Mucosa of rectum (tissue), 2 donors: ENCODE data around the gene ALKBH4.
"Not testable (repeated sequence)": the region's sequence is repeated elsewhere in the genome, so short reads cannot be mapped to it uniquely, and the experiment has no call there.

Experiments used
- H3K27ac ChIP-seq, 2 donors: one replicate each; pipeline ENCODE4 v1.7.0; 2013; ENCODE audit warnings: inconsistent platforms in 2 of 2, low read depth in 2 of 2, low read length in 2 of 2
- H3K27me3 ChIP-seq, 2 donors: one replicate each; pipeline ENCODE4 v1.7.0; 2013; ENCODE audit warnings: low read length in 2 of 2; ENCODE audit not compliant: control insufficient read depth in 2 of 2, insufficient read depth in 2 of 2
- H3K36me3 ChIP-seq, 2 donors: one replicate each; pipeline ENCODE4 v1.7.0; 2013; ENCODE audit warnings: low read length in 2 of 2; ENCODE audit not compliant: control insufficient read depth in 2 of 2, insufficient read depth in 2 of 2
- H3K4me1 ChIP-seq, 2 donors: one replicate each; pipeline ENCODE4 v1.7.0; 2013; ENCODE audit warnings: low read length in 2 of 2, mild to moderate bottlenecking in 1 of 2; ENCODE audit not compliant: control insufficient read depth in 2 of 2, insufficient read depth in 2 of 2
- H3K4me3 ChIP-seq, 2 donors: one replicate each; pipeline ENCODE4 v1.7.0; 2013; ENCODE audit warnings: low read length in 2 of 2
- H3K9ac ChIP-seq, 2 donors: one replicate each; pipeline ENCODE4 v1.7.0; 2013; ENCODE audit warnings: low read length in 2 of 2, low read depth in 1 of 2, mild to moderate bottlenecking in 1 of 2
- H3K9me3 ChIP-seq, 2 donors: one replicate each; pipeline ENCODE4 v1.7.0; 2013; ENCODE audit warnings: low read length in 2 of 2; ENCODE audit not compliant: control insufficient read depth in 2 of 2
- donor health status: healthy.
- donor health status: Normal muscosa, but diverticular disease.

ALKBH4 gene

GRCh38 chr7:102413611-102414010, 51.1 kb downstream of the ALKBH4 start:
- Histone ChIP-seq H3K9me3 (no peaks in the 10 kb centered on the region), H3K27me3 (no peaks in the 10 kb centered on the region), H3K4me1 (peaks cover 0 to 3% of the 10 kb centered on the region in 2 donors), H3K4me3 (no peak overlapping the region), H3K27ac (no peak overlapping the region), H3K36me3 (peaks cover 24 to 55% of the 10 kb centered on the region in 2 donors), H3K9ac (no peak overlapping the region)

DNA sequence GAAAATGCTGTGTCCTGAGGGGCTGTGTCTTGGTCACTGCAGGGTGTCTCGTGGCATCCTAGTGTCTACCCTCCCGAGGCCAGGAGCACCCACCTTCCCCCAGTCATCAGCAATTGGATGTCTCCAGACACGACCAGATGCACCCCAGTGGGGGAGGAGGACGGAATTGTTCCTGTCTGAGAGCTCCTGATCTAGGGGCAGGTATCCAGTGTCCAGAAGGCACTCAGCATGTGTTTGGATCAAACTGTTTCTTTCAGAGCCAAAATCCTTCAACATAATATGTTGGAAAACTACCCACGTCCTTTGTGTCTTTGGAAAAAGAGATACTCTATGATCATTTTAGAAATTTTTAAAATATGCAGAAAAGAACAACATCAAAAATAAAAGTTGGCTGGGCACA, 51.6 kb downstream of the ALKBH4 start:
- no peak overlapping the region for H3K27ac ChIP-seq
- H3K4me3 ChIP-seq: no peak overlapping the region
- peaks cover 29 to 57% of the 10 kb centered on the region in 2 donors for H3K36me3 ChIP-seq
- H3K9me3 ChIP-seq: no peaks in the 10 kb centered on the region
- no peaks in the 10 kb centered on the region for H3K27me3 ChIP-seq
- H3K4me1 ChIP-seq: peaks cover 0 to 3% of the 10 kb centered on the region in 2 donors
- H3K9ac ChIP-seq: no peak overlapping the region

- no peak overlapping the region for H3K9ac ChIP-seq
- H3K27me3 ChIP-seq: no peaks in the 10 kb centered on the region
- peaks cover 34 to 62% of the 10 kb centered on the region in 2 donors for H3K36me3 ChIP-seq
- H3K4me1 ChIP-seq: peaks cover 0 to 3% of the 10 kb centered on the region in 2 donors
- no peak overlapping the region for H3K4me3 ChIP-seq
- H3K27ac ChIP-seq: no peak overlapping the region
- no peaks in the 10 kb centered on the region for H3K9me3 ChIP-seq
Measured at GRCh38 chr7:102412548-102412947, 52.1 kb downstream of the ALKBH4 start.

DNA sequence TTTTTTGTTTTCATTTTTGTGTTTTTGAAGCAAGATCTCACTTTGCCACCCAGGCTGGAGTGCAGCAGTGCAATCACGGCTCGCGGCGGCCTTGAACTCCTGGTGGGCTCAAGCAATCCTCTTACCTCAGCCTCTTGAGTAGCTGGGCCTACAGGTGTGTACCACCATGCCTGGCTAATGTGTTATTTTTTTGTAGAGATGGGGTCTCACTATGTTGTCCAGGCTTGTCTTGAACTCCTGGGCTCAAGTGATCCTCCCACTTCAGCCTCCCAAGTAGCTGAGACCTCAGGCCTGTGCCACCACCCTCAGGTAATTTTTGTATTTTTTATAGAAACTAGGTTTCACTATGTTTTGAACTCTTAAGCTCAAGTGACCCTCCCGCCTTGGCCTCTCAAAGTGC, 53.7 kb downstream of the ALKBH4 start:
- Histone ChIP-seq H3K9me3 (no peaks in the 10 kb centered on the region), H3K4me1 (peaks cover 0 to 3% of the 10 kb centered on the region in 2 donors), H3K27ac (no peak overlapping the region), H3K36me3 (peaks cover 39 to 66% of the 10 kb centered on the region in 2 donors), H3K27me3 (no peaks in the 10 kb centered on the region), H3K4me3 (no peak overlapping the region), H3K9ac (no peak overlapping the region)

- peaks cover 0 to 3% of the 10 kb centered on the region in 2 donors for H3K4me1 ChIP-seq
- no peak overlapping the region for H3K4me3 ChIP-seq
- H3K27ac ChIP-seq: no peak overlapping the region
- H3K9me3 ChIP-seq: no peaks in the 10 kb centered on the region
- no peaks in the 10 kb centered on the region for H3K27me3 ChIP-seq
- H3K36me3 ChIP-seq: peaks cover 36 to 68% of the 10 kb centered on the region in 2 donors
- no peak overlapping the region for H3K9ac ChIP-seq
Measured at GRCh38 chr7:102410123-102410522, 54.5 kb downstream of the ALKBH4 start.

DNA sequence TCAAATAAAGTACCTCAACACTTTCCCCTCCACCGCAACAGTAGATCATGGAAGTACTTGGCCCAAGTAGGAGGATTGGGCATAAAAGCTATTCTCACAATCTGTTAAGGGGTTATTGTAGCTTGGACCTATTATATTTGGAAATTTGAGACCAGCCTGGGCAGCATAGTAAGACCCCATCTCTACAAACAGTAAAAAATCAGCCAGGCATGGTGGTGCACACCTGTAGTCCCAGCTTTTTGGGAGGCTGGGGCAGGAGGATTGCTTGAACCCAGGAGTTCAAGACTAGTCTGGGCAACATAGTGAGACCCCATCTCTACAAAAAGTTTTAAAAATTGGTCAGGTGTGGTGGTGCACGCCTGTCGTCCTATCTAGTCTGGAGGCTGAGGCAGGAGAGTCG, 55.3 kb downstream of the ALKBH4 start:
- Histone ChIP-seq H3K27me3 (no peaks in the 10 kb centered on the region), H3K9ac (no peak overlapping the region), H3K27ac (no peak overlapping the region), H3K4me1 (peaks cover 0 to 3% of the 10 kb centered on the region in 2 donors), H3K36me3 (peaks cover 36 to 66% of the 10 kb centered on the region in 2 donors), H3K4me3 (no peak overlapping the region), H3K9me3 (no peaks in the 10 kb centered on the region)

DNA sequence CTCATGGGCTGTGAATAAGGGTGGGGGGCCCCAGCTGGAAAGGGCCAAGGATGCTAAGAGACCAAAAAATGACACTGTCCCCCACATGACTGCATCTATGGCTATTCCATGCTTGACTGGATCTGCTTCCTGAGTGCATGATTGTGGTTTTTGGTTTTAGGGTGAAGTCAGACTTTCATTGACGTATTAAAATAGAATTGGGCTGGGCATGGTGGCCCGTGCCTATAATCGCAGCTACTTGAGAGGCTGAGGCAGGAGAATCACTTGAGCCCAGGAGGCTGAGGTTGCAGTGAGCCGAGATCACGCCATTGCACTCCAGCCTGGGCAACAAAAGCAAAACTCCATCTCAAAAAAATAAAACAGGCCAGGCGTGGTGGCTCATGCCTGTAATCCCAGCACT, 56.1 kb downstream of the ALKBH4 start:
- not testable (repeated sequence) for H3K27ac ChIP-seq, H3K4me1 ChIP-seq, H3K9me3 ChIP-seq, H3K9ac ChIP-seq, H3K4me3 ChIP-seq, H3K27me3 ChIP-seq
- H3K36me3 ChIP-seq: peaks cover 39 to 68% of the 10 kb centered on the region in 2 donors

DNA sequence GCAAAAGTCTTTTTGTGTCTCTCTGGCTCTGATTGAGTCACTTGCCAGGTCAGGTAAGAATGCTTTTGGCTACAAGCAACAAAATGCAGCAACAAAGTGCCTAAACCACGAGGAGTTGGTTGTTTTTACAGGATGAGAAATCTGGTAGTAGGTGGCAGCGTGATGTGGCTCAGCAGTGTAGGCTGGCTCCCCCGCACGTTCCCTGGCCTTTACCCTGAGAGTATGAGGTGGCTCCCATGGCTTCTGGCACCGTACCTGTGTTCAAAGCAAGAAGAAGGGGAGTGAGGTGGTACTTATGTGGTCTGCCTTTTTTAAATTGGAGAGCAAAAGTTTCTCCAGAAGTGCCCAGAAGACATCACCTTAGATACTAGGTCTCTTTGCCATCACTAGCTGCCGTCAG, 56.8 kb downstream of the ALKBH4 start:
- no peak overlapping the region for H3K27ac ChIP-seq
- H3K9ac ChIP-seq: no peak overlapping the region
- no peak overlapping the region for H3K4me3 ChIP-seq
- H3K4me1 ChIP-seq: peaks cover 0 to 2% of the 10 kb centered on the region in 2 donors
- H3K27me3 ChIP-seq: no peaks in the 10 kb centered on the region
- H3K9me3 ChIP-seq: no peaks in the 10 kb centered on the region
- peaks cover 41 to 70% of the 10 kb centered on the region in 2 donors for H3K36me3 ChIP-seq
